ENCODE measurements around the gene SIRPD. TPM values are rescaled to one million over a fixed set of nuclear protein-coding genes. Genes with fewer than 3 reads are reported as not detected.

Gene SIRPD
- total and polyA plus RNA-seq, 2 of the 8 experiments (the other 6 are each of a cell fraction or from before 2014, with no cell fraction given), result not detected

GRCh38 chr20:1500496-1500895, 57.0 kb downstream of the SIRPD start:
- H3K4me3 ChIP-seq (ENCODE audit: extremely low read depth in 1 of 4, insufficient read depth in 2 of 4, low read depth in 3 of 4, low read length in 4 of 4), result no peak overlapping the region
- no peak overlapping the region for H3K4me2 ChIP-seq (ENCODE audit: insufficient read depth in 1 of 2, low read depth in 2 of 2, low read length in 2 of 2)
- no peak overlapping the region for H4K5ac ChIP-seq (ENCODE audit: insufficient read length, low read depth, low read length)
- peak overlapping the region; percentile 13 for H4K91ac ChIP-seq (replicated peaks; ENCODE audit: insufficient read length, low read length)
- no peak overlapping the region for H2BK15ac ChIP-seq (ENCODE audit: low read length)
- H2AFZ ChIP-seq (ENCODE audit: low read length), result peak overlapping the region; percentile 73; the same call in 1 of the 2 replicates
- no peaks in the 10 kb centered on the region for H3K79me2 ChIP-seq (ENCODE audit: control insufficient read depth in 1 of 2, insufficient read depth in 2 of 2, low read length in 2 of 2)
- peak overlapping the region; percentile 63; the same call in 1 of the 2 replicates for H2BK12ac ChIP-seq (ENCODE audit: low read depth, low read length)
- H4K20me1 ChIP-seq (replicated peaks in 1 of 2; ENCODE audit: control insufficient read depth in 1 of 2, insufficient read depth in 2 of 2, low read length in 2 of 2), result no peaks in the 10 kb centered on the region
- peak; percentile 65 for FAIRE-seq
- H3K9ac ChIP-seq (replicated peaks in 1 of 4; ENCODE audit: extremely low read depth in 1 of 4, low read depth in 3 of 4, low read length in 3 of 4), result no peak overlapping the region; a peak in 2 of 7 replicates
- peaks cover 4 to 8% (median 7%) of the 10 kb centered on the region in 4 experiments; a peak in 6 of 7 replicates for H3K4me1 ChIP-seq (replicated peaks in 1 of 4; ENCODE audit: control insufficient read depth in 3 of 4, insufficient read depth in 4 of 4, low read length in 3 of 4)
- no peak for DNase-seq (ENCODE audit: low read depth in 1 of 2, low spot score in 2 of 2)
- no peak overlapping the region for H3K4ac ChIP-seq (replicated peaks; ENCODE audit: insufficient read length, low read depth, low read length)
- no peaks in the 10 kb centered on the region for H3K27me3 ChIP-seq (replicated peaks in 1 of 4; ENCODE audit: control insufficient read depth in 3 of 4, extremely low read depth in 1 of 4, insufficient read depth in 3 of 4, low read length in 3 of 4)
- H3K14ac ChIP-seq (ENCODE audit: insufficient read length), result no peak overlapping the region
- WGBS, 2 experiments (ENCODE audit: extremely low coverage in 1 of 2, insufficient coverage in 1 of 2, insufficient read length in 1 of 2, insufficient replicate concordance in 2 of 2, low coverage in 1 of 2, low lambda C conversion rate in 2 of 2, missing lambda C conversion rate in 1 of 2), result 43% methylated on average over 3 of the region's 3 CpGs; no CpG with 5 or more reads in 1 of the 2 experiments
- POLR2A ChIA-PET (ENCODE audit: partially characterized antibody), result interaction anchor here (0.7 to 1.6 kb wide), 2 partner anchors 10 to 50 kb away, joined by 3 to 7 read pairs; partner anchors contain the start of gene SIRPB2
- H2AK5ac ChIP-seq (ENCODE audit: low read depth, low read length), result peak overlapping the region; percentile 9; the same call in 1 of the 2 replicates
- H3K56ac ChIP-seq (replicated peaks; ENCODE audit: insufficient read length, low read depth, low read length), result no peak overlapping the region
- H2BK120ac ChIP-seq (replicated peaks; ENCODE audit: low read depth, low read length), result no peak overlapping the region
- H3K23ac ChIP-seq (ENCODE audit: insufficient read length), result no peak overlapping the region
- CTCF ChIA-PET (ENCODE audit: partially characterized antibody), result interaction anchor here (0.5 to 1.3 kb wide), 7 partner anchors 10 to 399 kb away, joined by 3 to 6 read pairs (median 3); partner anchors contain the start of gene NSFL1C
- no peak overlapping the region for H3K18ac ChIP-seq (ENCODE audit: extremely low read depth, low read length)
- H4K8ac ChIP-seq (ENCODE audit: extremely low read depth, insufficient read depth, low read length), result no peak overlapping the region
- no peaks in the 10 kb centered on the region for H3K36me3 ChIP-seq (ENCODE audit: control insufficient read depth in 2 of 4, insufficient read depth in 4 of 4, low read length in 3 of 4)
- no peaks in the 10 kb centered on the region for H3K23me2 ChIP-seq (ENCODE audit: low read depth, low read length)
- no peaks in the 10 kb centered on the region; a peak in 1 of 4 replicates for H3K9me3 ChIP-seq (ENCODE audit: insufficient read depth in 2 of 2, low read depth in 1 of 2, low read length in 1 of 2)
- H2BK20ac ChIP-seq (ENCODE audit: low read length), result no peak overlapping the region
- H3K79me1 ChIP-seq (ENCODE audit: low read depth, low read length), result no peaks in the 10 kb centered on the region
- H3K27ac ChIP-seq (ENCODE audit: low read depth, low read length), result peak overlapping the region; percentile 68; the same call in 1 of the 2 replicates
- H2BK5ac ChIP-seq (ENCODE audit: low read depth, low read length), result peak overlapping the region; percentile 86; the same call in 1 of the 2 replicates
- TF ChIP-seq USF2 (IDR thresholded peaks at IDR 0.05; ENCODE audit: low read length), result no peak
- TF ChIP-seq ASH2L (IDR thresholded peaks at IDR 0.05; ENCODE audit: low read length), result no peak
- TF ChIP-seq FOSL1 (IDR thresholded peaks at IDR 0.05; ENCODE audit: insufficient read depth, low read depth, low read length), result no peak
- no peak for TF ChIP-seq RXRA (IDR thresholded peaks at IDR 0.05; ENCODE audit: insufficient read depth, low read depth, low read length)
- peak; percentile 97 for TF ChIP-seq SRF (IDR thresholded peaks at IDR 0.05; ENCODE audit: low read depth, low read length)
- TF ChIP-seq MAX (IDR thresholded peaks at IDR 0.05), result peak; percentile 2; the same call in 1 of the 2 replicates
- TF ChIP-seq KDM4A (IDR thresholded peaks at IDR 0.05; ENCODE audit: low read depth, low read length, severe bottlenecking), result no peak
- TF ChIP-seq TBP (IDR thresholded peaks at IDR 0.05; ENCODE audit: low read depth, low read length), result no peak
- TF ChIP-seq SIX5 (IDR thresholded peaks at IDR 0.05; ENCODE audit: low read depth, low read length), result no peak
- no peak for TF ChIP-seq NANOG (IDR thresholded peaks at IDR 0.05; ENCODE audit: insufficient read depth, low read depth, low read length, poor library complexity, severe bottlenecking)
- TF ChIP-seq RFX5 (IDR thresholded peaks at IDR 0.05; ENCODE audit: borderline replicate concordance, low read depth, low read length), result no peak
- TF ChIP-seq GTF2F1 (IDR thresholded peaks at IDR 0.05; ENCODE audit: borderline replicate concordance, low read depth, low read length), result no peak

Measured in H1 (cell line).